Sigmoid colon (tissue), 4 donors: ENCODE data around the gene ZNF544.

Experiments used
- POLR2A ChIP-seq, 2 donors: fragments of 450-650 bp; IDR thresholded peaks; one replicate each; pipeline ENCODE4 v1.6.1; 2016; ENCODE audit warnings: antibody characterized with exemption in 2 of 2, mild to moderate bottlenecking in 2 of 2, moderate library complexity in 2 of 2
- POLR2AphosphoS5 ChIP-seq, 4 donors: sonication (generic); formaldehyde crosslinking; IDR thresholded peaks; one replicate each; pipeline ENCODE4 v1.6.1; 2017; ENCODE audit warnings: antibody characterized with exemption in 4 of 4
- TF ChIP-seq, protein P1 (sequence below), 4 experiments: fragments of 450-650 bp in 3 of 4; fragments of 200-600 bp in 1 of 4; IDR thresholded peaks; one replicate each; pipeline ENCODE4 v1.5.1; 2016 to 2019; ENCODE audit warnings: antibody characterized with exemption in 4 of 4, mild to moderate bottlenecking in 3 of 4, moderate library complexity in 2 of 4

DNA sequence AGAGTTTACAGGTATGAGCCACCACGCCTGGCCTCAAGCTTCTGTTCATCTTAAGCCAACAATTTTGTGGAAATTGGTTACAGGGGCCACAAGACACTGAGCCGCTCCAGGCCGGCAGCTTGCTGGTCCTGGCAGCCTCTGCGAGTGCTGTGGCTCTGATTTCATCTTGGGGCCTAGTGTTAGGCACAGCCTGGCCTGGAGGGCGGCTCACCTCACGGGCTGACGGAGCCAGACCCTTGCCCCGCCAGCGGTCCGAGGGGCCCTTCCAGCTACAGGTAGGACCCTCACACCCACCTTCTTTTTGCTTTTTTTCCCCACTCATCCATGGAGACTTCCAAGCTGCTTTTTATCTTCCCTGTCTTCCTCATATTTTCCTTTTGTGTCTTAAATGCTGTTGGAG is 8.6 kb downstream of the ZNF544 start:
- TF ChIP-seq, protein P1, sequence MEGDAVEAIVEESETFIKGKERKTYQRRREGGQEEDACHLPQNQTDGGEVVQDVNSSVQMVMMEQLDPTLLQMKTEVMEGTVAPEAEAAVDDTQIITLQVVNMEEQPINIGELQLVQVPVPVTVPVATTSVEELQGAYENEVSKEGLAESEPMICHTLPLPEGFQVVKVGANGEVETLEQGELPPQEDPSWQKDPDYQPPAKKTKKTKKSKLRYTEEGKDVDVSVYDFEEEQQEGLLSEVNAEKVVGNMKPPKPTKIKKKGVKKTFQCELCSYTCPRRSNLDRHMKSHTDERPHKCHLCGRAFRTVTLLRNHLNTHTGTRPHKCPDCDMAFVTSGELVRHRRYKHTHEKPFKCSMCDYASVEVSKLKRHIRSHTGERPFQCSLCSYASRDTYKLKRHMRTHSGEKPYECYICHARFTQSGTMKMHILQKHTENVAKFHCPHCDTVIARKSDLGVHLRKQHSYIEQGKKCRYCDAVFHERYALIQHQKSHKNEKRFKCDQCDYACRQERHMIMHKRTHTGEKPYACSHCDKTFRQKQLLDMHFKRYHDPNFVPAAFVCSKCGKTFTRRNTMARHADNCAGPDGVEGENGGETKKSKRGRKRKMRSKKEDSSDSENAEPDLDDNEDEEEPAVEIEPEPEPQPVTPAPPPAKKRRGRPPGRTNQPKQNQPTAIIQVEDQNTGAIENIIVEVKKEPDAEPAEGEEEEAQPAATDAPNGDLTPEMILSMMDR (IDR thresholded peaks at IDR 0.05), result no peak
- no peak for TF ChIP-seq POLR2AphosphoS5 (IDR thresholded peaks at IDR 0.05)
- no peak for TF ChIP-seq POLR2A (IDR thresholded peaks at IDR 0.05)
